SK-N-SH treated with all-trans-retinoic acid at 6 μM for 48 hours (cell line): ENCODE results near the gene WDR62.

Experiments used
- ARNTL ChIP-seq: fragments of 450-650 bp; formaldehyde crosslinking; IDR thresholded peaks from 2 replicates; pipeline ENCODE4 v1.5.0; 2020; ENCODE audit warnings: low read depth, mild to moderate bottlenecking, moderate library complexity, borderline replicate concordance
- OSR1 ChIP-seq: fragments of 250-450 bp; sonication (Bioruptor Pico); IDR thresholded peaks from 2 replicates; pipeline ENCODE4 v1.8.0; 2022; ENCODE audit warnings: moderate library complexity, mild to moderate bottlenecking, inconsistent platforms
- POU6F1 ChIP-seq: fragments of 250-450 bp; sonication (Bioruptor Pico); IDR thresholded peaks from 2 replicates; pipeline ENCODE4 v1.8.0; 2021; ENCODE audit warnings: low read depth, mild to moderate bottlenecking, moderate library complexity, borderline replicate concordance
- RARB ChIP-seq: fragments of 250-450 bp; sonication (Bioruptor Pico); IDR thresholded peaks from 2 replicates; pipeline ENCODE4 v1.8.0; 2021; ENCODE audit warnings: mild to moderate bottlenecking, moderate library complexity
- ZC3H10 ChIP-seq: fragments of 250-450 bp; sonication (Bioruptor Pico); IDR thresholded peaks from 2 replicates; pipeline ENCODE4 v1.5.1; 2021; ENCODE audit warnings: mild to moderate bottlenecking, moderate library complexity
- ZFP3 ChIP-seq: fragments of 250-450 bp; sonication (Bioruptor Pico); IDR thresholded peaks from 2 replicates; pipeline ENCODE4 v1.5.0; 2020; ENCODE audit warnings: mild to moderate bottlenecking, moderate library complexity
- ZFP30 ChIP-seq: fragments of 450-650 bp; formaldehyde crosslinking; IDR thresholded peaks from 2 replicates; pipeline ENCODE4 v1.5.0; 2022; ENCODE audit warnings: mild to moderate bottlenecking, moderate library complexity
- TF ChIP-seq, protein P1 (sequence below): fragments of 250-450 bp; sonication (Bioruptor Pico); IDR thresholded peaks from 2 replicates; pipeline ENCODE4 v1.8.0; 2020; ENCODE audit warnings: mild to moderate bottlenecking, moderate library complexity, borderline replicate concordance
- TF ChIP-seq, protein P2 (sequence below): fragments of 250-450 bp; sonication (Bioruptor Pico); IDR thresholded peaks from 2 replicates; pipeline ENCODE4 v1.5.1; 2020; ENCODE audit warnings: low read depth, mild to moderate bottlenecking, moderate library complexity

DNA sequence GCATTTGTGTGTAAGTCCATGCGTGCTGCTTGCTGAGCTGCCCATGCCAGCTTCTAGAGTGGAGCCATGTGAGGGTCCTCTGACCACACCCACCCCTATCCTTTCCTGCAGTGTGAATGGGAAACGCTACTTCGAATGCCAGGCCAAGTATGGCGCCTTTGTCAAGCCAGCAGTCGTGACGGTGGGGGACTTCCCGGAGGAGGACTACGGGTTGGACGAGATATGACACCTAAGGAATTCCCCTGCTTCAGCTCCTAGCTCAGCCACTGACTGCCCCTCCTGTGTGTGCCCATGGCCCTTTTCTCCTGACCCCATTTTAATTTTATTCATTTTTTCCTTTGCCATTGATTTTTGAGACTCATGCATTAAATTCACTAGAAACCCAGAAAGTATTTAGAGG lies 70.9 kb downstream of the WDR62 start:
- no peak for TF ChIP-seq ZFP30 (CRISPR knock-in tag)
- TF ChIP-seq, protein P1, sequence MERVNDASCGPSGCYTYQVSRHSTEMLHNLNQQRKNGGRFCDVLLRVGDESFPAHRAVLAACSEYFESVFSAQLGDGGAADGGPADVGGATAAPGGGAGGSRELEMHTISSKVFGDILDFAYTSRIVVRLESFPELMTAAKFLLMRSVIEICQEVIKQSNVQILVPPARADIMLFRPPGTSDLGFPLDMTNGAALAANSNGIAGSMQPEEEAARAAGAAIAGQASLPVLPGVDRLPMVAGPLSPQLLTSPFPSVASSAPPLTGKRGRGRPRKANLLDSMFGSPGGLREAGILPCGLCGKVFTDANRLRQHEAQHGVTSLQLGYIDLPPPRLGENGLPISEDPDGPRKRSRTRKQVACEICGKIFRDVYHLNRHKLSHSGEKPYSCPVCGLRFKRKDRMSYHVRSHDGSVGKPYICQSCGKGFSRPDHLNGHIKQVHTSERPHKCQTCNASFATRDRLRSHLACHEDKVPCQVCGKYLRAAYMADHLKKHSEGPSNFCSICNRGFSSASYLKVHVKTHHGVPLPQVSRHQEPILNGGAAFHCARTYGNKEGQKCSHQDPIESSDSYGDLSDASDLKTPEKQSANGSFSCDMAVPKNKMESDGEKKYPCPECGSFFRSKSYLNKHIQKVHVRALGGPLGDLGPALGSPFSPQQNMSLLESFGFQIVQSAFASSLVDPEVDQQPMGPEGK (CRISPR knock-in tag), result no peak
- TF ChIP-seq OSR1 (CRISPR knock-in tag), result no peak
- TF ChIP-seq, protein P2, sequence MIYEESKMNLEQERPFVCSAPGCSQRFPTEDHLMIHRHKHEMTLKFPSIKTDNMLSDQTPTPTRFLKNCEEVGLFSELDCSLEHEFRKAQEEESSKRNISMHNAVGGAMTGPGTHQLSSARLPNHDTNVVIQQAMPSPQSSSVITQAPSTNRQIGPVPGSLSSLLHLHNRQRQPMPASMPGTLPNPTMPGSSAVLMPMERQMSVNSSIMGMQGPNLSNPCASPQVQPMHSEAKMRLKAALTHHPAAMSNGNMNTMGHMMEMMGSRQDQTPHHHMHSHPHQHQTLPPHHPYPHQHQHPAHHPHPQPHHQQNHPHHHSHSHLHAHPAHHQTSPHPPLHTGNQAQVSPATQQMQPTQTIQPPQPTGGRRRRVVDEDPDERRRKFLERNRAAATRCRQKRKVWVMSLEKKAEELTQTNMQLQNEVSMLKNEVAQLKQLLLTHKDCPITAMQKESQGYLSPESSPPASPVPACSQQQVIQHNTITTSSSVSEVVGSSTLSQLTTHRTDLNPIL (CRISPR knock-in tag), result no peak
- no peak for TF ChIP-seq ARNTL
- TF ChIP-seq ZC3H10 (CRISPR knock-in tag), result no peak
- no peak for TF ChIP-seq ZFP3 (CRISPR knock-in tag)
- TF ChIP-seq POU6F1 (CRISPR knock-in tag), result no peak
- TF ChIP-seq RARB (CRISPR knock-in tag), result no peak
